KOPT-K1 (cell line): Measurements from ENCODE around the gene TSR1.

Source experiments
- H3K27ac ChIP-seq: fragments of 200-600 bp; sonication (generic); 2 replicates; pipeline ENCODE4 v1.5.1; 2016; ENCODE audit warnings: antibody characterized with exemption, mild to moderate bottlenecking, low read depth, low read length; ENCODE audit not compliant: poor library complexity, severe bottlenecking
- H3K36me3 ChIP-seq: fragments of 200-600 bp; sonication (generic); 2 replicates; pipeline ENCODE4 v1.5.1; 2017; ENCODE audit warnings: antibody characterized with exemption, mild to moderate bottlenecking, low read length, moderate library complexity; ENCODE audit not compliant: insufficient read depth
- H3K9me3 ChIP-seq: fragments of 200-600 bp; sonication (generic); 2 replicates; pipeline ENCODE4 v1.5.1; 2017; ENCODE audit warnings: antibody characterized with exemption, low read length, mild to moderate bottlenecking; ENCODE audit not compliant: insufficient read depth, poor library complexity, severe bottlenecking

Gene TSR1

DNA sequence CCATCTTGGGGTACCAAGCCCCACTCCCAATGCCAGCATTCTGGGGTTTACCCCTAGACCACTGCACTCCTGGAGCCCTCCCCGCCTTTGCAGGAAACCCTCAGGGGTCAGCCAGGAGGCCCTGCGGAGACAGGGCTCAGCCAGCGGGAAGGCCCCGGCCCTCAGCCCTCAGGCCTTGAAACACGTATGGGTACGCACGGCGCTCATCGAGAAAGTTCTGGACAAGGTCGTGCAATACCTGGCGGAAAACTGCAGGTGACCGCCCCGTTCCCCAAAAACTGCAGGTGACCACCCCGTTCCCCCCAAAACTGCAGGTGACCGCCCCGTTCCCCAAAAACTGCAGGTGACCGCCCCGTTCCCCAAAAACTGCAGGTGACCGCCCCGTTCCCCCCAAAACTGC lies 25.8 kb upstream of the TSR1 start:
- Histone ChIP-seq H3K9me3 (no peaks in the 10 kb centered on the region), H3K27ac (no peak overlapping the region), H3K36me3 (peaks cover 42% of the 10 kb centered on the region; the same call in 1 of the 2 replicates)

DNA sequence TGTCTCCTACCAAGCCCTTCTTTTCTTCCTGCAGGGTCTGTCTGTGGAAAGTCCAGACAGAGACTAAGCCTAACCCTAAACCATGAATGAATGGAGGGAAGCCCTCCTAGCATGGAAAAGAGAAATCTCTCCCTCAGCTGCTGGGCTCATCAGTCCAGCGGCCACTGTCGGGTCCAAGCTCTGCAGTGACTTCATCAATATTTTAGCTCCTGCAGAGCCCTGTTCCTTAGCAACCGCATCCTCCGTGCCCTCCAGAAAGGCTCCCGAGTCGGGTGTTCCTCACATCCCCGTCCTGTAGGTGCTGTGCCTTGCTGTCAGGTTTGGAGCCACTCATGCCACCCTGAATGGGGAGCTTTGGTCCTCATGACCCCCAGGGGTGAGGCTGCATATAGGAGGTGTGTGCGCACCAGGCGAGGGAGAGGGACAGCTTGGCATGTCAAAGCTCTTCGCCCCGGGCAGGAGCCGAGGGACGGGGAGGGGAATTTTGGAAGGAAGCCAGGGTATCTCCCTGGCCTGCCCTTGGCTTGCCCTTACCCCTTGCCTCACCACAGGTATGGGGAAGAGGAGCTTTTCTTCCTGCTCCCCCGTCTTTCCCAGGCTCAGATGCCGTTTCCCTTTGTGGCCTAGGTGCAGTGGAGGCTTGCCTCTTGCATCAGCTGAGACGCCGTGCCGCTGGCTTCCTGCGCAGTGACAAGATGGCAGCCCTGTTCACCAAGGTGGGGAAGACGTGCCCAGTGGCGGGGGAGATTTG lies 24.9 kb upstream of the TSR1 start:
- H3K27ac ChIP-seq, result no peak overlapping the region
- peaks cover 36% of the 10 kb centered on the region; the same call in 1 of the 2 replicates for H3K36me3 ChIP-seq
- H3K9me3 ChIP-seq, result no peaks in the 10 kb centered on the region

DNA sequence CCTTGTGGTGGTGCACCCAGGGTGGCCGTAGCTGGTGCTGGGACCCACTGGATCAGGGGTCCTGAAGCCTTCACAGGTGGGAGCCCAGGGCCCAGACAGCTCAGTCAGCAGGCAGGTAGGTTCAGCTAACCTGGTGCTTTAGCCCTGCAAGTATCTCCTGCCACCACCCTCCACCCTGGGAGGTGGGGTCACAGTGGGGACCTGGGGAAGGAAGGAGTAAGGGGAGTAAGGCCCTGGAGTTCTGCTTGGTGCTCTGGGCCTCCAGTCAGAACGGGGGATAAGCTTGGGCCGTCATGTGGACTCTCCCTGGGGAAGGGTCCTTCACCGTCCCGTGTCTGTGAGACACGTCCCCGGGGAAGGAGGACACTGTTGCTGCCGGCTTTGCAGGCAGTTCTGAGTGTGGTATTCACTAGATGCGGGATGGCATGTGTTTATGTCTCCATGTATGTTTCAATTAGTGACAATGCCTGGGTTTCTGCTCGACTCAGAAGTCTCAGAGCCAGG lies 21.7 kb upstream of the TSR1 start:
- Histone ChIP-seq H3K9me3 (no peaks in the 10 kb centered on the region), H3K27ac (no peak overlapping the region), H3K36me3 (peaks cover 7% of the 10 kb centered on the region; the same call in 1 of the 2 replicates)

DNA sequence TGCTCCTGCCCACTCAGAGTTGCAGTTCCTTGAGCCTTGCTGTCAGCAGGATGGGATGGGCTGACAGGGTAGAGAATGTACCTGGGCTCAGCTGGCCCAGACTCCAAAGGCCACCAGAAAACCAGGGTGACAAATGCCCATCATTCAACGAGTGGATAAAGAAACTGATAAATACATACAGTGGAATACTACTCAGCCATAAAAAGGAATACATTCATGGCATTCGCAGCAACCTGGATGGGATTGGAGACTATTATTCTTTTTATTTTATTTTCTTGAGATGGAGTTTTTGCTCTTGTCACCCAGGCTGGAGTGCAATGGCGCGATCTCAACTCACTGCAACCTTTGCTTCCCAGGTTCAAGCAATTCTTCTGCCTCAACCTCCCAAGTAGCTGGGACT lies 21.0 kb upstream of the TSR1 start:
- no peak overlapping the region for H3K27ac ChIP-seq
- H3K9me3 ChIP-seq, result no peaks in the 10 kb centered on the region
- H3K36me3 ChIP-seq, result no peaks in the 10 kb centered on the region; the same call in 1 of the 2 replicates

GRCh38 chr17:2354311-2354710 lies 18.1 kb upstream of the TSR1 start:
- H3K36me3 ChIP-seq, result no peaks in the 10 kb centered on the region; the same call in 1 of the 2 replicates
- no peaks in the 10 kb centered on the region for H3K9me3 ChIP-seq
- H3K27ac ChIP-seq, result no peak overlapping the region

DNA sequence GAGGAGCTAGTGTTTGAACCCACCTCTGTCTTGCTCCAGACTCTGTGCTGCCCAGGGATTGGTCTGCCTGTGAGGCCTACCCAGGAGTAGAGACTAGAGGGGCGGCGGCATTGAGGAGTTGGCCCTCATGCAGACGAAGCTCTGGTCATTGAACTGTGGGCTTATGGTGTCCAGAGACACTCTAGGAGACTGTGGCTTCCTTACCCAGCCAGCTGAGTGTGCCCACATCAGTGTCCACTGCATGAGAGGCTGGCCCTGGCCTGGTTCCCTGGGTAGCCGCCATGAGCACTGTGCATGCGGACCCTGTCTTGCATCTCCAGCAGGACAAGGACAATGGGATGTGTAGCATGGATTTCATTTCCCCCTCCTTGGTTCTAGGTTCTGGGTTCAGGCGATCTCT lies 15.0 kb upstream of the TSR1 start:
- Histone ChIP-seq H3K36me3 (peaks cover 12% of the 10 kb centered on the region; the same call in 1 of the 2 replicates), H3K9me3 (no peaks in the 10 kb centered on the region), H3K27ac (no peak overlapping the region)

DNA sequence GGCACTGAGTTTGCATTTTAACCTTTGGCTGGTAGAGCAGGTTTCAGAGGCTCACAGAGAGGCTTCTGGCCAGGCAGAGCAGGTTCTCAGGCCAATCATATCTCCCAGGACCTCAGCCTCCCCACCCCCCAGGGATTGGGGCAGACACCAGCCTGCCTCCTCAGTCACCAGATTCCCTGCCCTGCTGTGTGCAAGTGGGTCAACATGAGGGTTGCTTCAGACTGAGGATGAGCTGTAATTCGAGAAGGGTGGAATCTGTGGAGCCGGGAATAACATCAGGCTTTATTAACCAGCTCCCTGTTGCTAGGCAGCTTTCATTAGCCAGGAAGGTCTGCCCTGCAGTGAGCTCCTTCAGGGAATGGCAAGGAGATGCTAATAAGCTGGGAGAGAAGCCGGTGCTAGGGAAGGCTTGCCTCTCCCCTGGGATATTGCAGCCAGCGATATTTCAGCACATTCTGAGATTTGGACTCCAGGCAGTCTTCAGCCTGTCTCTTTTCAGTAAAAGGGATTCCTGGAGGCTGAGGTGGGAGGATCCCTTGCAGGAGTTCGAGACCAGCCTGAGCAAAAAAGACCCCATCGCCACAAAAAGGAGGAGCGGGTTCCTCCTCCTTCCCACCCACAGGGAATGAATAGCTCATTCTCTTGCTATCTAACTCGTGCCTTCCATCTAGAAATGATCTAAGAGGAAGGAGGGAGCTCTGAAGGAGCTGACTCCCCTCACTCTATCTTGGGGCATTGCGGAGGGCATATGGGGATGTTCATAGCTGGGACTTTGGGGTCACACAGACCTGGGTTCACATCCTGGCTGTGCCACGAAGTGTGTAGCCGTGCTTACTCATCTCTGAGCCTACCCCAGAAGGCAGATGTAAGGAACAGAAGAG lies 11.8 kb upstream of the TSR1 start:
- peaks cover 40% of the 10 kb centered on the region for H3K36me3 ChIP-seq
- H3K9me3 ChIP-seq, result no peaks in the 10 kb centered on the region
- no peak overlapping the region for H3K27ac ChIP-seq

GRCh38 chr17:2346475-2346874 lies 10.2 kb upstream of the TSR1 start:
- no peaks in the 10 kb centered on the region for H3K9me3 ChIP-seq
- no peak overlapping the region for H3K27ac ChIP-seq
- peaks cover 53% of the 10 kb centered on the region for H3K36me3 ChIP-seq

DNA sequence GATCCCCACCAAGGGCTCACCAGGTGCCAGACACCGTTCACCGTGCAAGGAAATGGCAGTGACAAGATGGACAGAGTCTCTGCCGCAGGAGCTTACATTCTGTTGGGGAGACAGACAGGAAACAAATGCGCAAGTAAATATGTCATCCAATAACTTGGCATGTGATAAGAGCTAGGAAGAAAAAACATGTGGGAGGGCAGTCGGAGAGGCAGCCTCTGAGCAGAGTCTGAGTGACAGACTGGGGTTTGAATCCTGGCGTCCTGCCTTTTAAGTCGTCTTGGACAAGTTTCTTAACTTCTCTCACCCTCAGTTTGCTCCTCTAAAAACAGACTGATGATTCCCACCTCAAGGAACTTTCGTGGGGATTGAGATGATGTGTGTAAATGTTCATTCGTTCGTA lies 8.3 kb upstream of the TSR1 start:
- Histone ChIP-seq H3K36me3 (peaks cover 60% of the 10 kb centered on the region), H3K27ac (no peak overlapping the region), H3K9me3 (no peaks in the 10 kb centered on the region)

DNA sequence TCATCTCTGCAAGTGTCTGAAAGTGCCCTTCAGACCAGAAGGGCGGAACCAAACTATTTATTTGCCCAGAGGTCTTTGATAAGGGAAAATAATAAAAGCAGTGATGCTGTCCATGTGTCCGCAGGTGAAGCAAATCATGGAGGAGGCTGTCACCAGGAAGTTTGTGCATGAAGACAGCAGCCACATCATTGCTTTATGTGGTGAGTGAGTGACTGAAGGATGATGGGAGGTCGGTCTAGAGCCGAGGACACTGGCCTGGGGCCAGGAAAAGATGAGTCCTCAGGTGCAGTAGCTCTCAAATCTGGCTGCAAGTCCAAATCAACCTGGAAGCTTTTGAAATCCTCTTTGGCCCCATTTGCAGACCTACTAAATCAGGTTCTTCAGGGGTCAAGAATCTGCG lies 7.2 kb upstream of the TSR1 start:
- Histone ChIP-seq H3K27ac (no peak overlapping the region), H3K9me3 (no peaks in the 10 kb centered on the region), H3K36me3 (peaks cover 60% of the 10 kb centered on the region)

DNA sequence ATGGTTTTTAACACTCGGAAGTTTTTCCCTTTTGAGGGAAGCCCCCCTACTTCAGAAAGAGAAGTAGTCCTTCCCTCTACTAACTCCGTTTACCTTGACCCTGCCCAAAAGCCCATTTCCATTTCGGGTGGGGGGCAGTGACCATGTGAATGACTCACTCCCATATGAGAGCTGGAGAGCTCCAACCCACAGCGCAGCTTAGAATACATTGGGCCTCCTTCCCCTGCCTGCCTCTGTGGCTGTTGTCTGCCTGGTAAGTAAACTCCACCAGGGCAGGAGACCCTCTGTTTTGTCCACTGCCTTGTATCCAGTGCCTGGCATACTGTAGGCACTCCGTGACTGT lies 2.0 kb upstream of the TSR1 start:
- H3K27ac ChIP-seq, result peak overlapping the region; percentile 80
- no peaks in the 10 kb centered on the region for H3K9me3 ChIP-seq
- H3K36me3 ChIP-seq, result peaks cover 46% of the 10 kb centered on the region

- no peaks in the 10 kb centered on the region for H3K9me3 ChIP-seq
- peaks cover 48% of the 10 kb centered on the region for H3K36me3 ChIP-seq
- H3K27ac ChIP-seq, result peak overlapping the region; percentile 80
These were observed 1.5 kb upstream of the TSR1 start for GRCh38 chr17:2337544-2338314.

DNA sequence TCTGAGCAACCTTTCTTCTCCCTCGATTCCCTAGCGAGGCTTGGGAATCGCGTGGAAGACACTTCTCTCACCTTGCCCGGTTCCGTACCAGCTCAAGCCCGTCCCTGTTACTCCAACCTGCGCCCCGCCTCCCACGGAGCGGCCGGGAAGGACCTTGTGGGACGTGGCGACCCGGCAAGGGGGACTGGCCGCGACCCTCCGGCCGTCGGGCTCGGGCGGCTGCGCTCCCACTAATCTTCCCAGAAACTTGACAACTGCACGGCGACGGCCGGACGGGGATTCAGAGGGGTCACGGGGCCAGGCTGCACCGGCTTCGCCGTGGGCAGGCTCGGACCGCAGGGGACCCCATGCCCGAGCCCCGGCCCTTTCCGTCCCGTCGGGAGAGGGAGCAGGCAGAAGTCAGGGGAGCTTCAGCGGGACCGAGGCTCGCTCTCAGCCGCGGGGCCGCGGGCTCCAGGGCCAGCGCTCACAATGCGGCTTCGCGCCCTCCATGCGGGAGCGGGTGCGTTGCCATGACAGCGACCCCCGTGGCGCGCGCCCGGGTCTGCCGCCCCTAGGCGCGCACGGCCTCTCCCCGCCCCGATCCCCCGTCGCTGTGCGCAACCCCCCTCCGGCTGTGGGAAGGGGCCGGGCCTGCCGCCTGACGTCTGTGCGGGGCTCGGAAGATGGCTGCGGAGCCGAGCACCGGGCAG lies 741 bp upstream of the TSR1 start, which contains the start of gene SGSM2:
SGSM2 (plus strand) TSS at position 650 of the 692 bp plus-strand sequence. CDS start 188 bp downstream, outside the sequence.
- no peaks in the 10 kb centered on the region for H3K9me3 ChIP-seq
- peaks cover 49% of the 10 kb centered on the region for H3K36me3 ChIP-seq
- H3K27ac ChIP-seq, result peak within 1 kb of the TSS; percentile 80

- peaks cover 49% of the 10 kb centered on the region for H3K36me3 ChIP-seq
- peak overlapping the region; percentile 80 for H3K27ac ChIP-seq
- H3K9me3 ChIP-seq, result no peaks in the 10 kb centered on the region
These were observed 487 bp downstream of the TSR1 start for GRCh38 chr17:2335726-2336214.
